Measurements from ENCODE around the gene ATOSB.

ATOSB gene

GRCh38 chr9:35079426-35080341 is 36.0 kb downstream of the ATOSB start, which contains the start of gene FANCG:
FANCG (minus strand) TSS chr9:35079942; CDS start chr9:35079524, 418 bp downstream.
- DNase-seq (ENCODE audit: low read depth): peak; percentile 71

- no peak for DNase-seq (ENCODE audit: low read depth)
Observed at GRCh38 chr9:35079041-35079425, 36.6 kb downstream of the ATOSB start.

- DNase-seq (ENCODE audit: low read depth): no peak
Observed at GRCh38 chr9:35078066-35078465, 37.6 kb downstream of the ATOSB start.

GRCh38 chr9:35076848-35077247 is 38.8 kb downstream of the ATOSB start:
- no peak for DNase-seq (ENCODE audit: low read depth)

- no peak for DNase-seq (ENCODE audit: low read depth)
Observed at GRCh38 chr9:35075358-35075757, 40.3 kb downstream of the ATOSB start.

GRCh38 chr9:35074791-35075190 is 40.9 kb downstream of the ATOSB start:
- DNase-seq (ENCODE audit: low read depth): no peak

GRCh38 chr9:35074141-35074540 is 41.5 kb downstream of the ATOSB start:
- no peak for DNase-seq (ENCODE audit: low read depth)

GRCh38 chr9:35073279-35073612 is 42.4 kb downstream of the ATOSB start:
- DNase-seq (ENCODE audit: low read depth): no peak

- peak; percentile 95 for DNase-seq (ENCODE audit: low read depth)
Observed at GRCh38 chr9:35072461-35073278, 43.0 kb downstream of the ATOSB start, which contains the start of gene VCP. VCP (minus strand) TSS chr9:35072625; CDS start chr9:35072353, 272 bp downstream.

GRCh38 chr9:35071814-35072460 is 43.7 kb downstream of the ATOSB start:
- peak; percentile 64 for DNase-seq (ENCODE audit: low read depth)

GRCh38 chr9:35070823-35071813 is 44.5 kb downstream of the ATOSB start:
- DNase-seq (ENCODE audit: low read depth): no peak

- no peak for DNase-seq (ENCODE audit: low read depth)
Observed at GRCh38 chr9:35069020-35069419, 46.6 kb downstream of the ATOSB start.

- no peak for DNase-seq (ENCODE audit: low read depth)
Observed at GRCh38 chr9:35067056-35067455, 48.6 kb downstream of the ATOSB start.

GRCh38 chr9:35060548-35061207 is 55.0 kb downstream of the ATOSB start:
- no peak for DNase-seq (ENCODE audit: low read depth)

GRCh38 chr9:35059438-35059837 is 56.2 kb downstream of the ATOSB start:
- no peak for DNase-seq (ENCODE audit: low read depth)

GRCh38 chr9:35057271-35057620 is 58.4 kb downstream of the ATOSB start:
- DNase-seq (ENCODE audit: low read depth): no peak

GRCh38 chr9:35056571-35057270 is 58.9 kb downstream of the ATOSB start:
- DNase-seq (ENCODE audit: low read depth): no peak

- DNase-seq (ENCODE audit: low read depth): no peak
Observed at GRCh38 chr9:35054871-35055644, 60.6 kb downstream of the ATOSB start.

- DNase-seq (ENCODE audit: low read depth): no peak
Observed at GRCh38 chr9:35054185-35054835, 61.4 kb downstream of the ATOSB start.
